HG02759 (cell line): ENCODE results near the gene GIGYF2.

Experiments used
- ATAC-seq: cut with Tn5 transposase; IDR thresholded peaks from one replicate; pipeline ENCODE4 v1.9.1; 2021; ENCODE audit warnings: mild to moderate bottlenecking, moderate library complexity; ENCODE audit not compliant: unreplicated experiment

GIGYF2 gene

DNA sequence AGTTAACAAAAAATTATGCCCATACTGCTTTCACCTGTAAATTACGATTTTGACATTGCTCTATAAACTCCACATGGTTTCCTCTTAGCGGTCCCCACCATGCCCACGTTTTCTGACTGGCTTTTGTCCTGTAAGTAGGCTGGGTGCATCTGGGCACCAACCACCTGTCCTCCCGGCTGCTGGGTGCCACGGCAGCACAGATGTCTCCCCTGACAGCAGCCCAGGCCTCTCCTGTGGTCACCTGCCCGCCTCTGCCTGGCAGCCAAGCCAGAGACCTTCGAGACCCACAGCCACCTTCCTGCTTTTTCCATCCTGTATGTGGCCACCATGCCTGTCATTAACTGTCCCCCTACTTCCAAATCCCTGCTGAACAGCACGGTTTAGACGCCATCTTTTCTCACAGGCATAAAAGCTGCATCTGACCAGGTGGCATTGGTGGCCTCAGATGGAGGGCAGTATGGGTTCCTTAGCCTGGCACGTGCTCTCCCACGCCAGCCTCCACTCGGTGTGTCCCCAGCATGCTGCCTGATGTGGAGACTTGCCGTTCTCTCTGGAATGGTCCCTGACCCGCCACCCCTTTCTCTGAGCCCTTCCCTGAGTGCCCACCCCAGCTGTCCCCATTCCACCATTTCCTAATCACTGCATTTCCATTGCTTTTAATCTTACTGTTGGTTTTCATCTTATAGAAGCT lies 191.9 kb downstream of the GIGYF2 start:
- ATAC-seq, result no peak

DNA sequence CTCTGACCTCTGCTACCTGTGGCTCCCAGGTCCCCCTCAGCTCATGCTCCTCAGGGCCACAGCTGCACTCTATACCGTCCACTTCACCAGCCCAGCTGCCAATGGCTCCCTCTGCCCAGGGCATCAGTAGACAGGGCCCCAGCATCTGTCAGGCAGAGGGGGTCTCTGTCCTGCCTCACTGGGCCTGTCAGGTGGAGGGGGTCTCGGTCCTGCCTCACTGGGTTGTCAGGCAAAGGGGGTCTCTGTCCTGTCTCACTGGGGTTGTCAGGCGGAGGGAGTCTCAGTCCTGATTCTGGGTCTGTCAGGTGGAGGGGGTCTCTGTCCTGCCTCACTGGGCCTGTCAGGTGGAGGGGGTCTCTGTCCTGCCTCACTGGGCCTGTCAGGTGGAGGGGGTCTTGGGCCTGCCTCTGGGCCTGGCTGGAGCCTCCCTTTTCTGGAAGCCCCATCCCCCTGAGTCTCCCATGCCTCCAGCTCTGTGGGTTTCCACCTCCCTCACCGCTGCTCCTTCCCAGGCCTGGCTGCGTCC lies 192.8 kb downstream of the GIGYF2 start:
- no peak for ATAC-seq

DNA sequence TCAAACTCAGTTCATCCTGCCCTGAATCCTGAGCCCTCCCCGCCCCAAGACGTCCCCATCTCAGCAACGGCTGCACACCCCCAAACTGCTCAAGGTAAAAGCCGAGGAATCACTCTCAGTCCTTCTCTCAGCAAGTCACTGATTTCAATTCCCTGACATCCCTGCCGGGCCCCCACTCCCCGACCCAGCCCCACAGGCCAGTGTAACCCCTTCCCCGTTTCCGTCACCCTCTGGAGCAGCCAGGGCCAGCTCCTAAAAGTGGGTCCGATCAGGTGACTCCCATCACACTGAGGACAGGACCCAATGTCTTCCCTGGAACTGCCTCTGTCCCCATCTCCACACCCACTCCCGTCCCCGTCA lies 193.4 kb downstream of the GIGYF2 start:
- no peak for ATAC-seq

DNA sequence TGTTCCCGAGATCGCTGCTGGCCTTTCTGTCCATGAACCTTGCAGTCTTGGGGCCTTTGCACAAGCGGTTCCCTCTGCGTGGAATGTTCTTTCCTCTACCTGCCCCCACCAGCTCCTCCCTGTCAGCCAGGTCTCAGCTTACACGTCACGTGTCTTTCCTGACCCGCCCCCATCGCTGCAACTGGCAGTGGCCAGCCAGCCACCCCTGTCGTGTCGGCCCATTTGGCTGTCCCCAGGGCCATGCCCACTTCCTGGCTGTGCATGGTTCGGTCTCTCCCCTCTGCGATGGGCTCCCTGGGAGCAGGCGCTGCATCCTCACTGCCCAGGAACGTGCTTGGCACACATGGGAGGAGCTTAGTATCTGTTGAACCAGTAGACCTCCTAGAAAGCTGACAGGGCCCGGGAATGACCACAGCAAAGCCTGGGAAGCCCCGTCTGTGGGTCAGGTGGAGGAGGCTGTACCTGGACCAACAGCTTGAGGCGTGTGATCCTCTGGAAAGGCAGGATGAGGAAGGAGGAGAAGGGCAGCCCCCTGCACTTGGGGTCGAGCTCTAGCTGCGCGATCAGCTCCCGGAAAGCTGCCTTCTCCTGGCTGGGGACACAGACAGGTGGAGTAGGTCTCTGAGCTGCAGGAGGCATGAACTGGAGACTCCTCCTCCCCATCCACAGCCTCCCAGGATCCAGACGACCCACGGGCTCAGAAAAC lies 193.9 kb downstream of the GIGYF2 start:
- no peak for ATAC-seq

DNA sequence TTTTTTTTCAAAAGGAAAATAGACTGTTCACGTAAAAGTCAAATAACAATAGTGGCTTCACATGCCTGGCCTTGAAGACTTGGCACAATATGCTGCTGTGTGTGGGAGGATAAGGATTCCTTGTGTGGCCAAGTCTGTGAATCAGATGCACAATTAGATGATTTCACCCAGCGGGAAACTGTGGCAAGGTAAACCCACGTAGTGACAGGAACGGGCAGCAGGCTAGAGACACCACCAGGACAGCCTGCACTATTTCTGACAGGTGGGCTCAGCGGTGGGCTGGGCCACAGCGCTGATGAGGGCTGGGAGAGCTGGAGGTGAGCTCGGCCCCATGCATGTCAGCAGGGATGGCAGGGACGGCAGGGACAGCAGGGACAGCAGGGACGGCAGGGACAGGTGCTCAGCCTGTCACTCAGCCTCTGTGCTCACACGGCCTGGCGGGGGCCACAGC lies 194.5 kb downstream of the GIGYF2 start:
- no peak for ATAC-seq

DNA sequence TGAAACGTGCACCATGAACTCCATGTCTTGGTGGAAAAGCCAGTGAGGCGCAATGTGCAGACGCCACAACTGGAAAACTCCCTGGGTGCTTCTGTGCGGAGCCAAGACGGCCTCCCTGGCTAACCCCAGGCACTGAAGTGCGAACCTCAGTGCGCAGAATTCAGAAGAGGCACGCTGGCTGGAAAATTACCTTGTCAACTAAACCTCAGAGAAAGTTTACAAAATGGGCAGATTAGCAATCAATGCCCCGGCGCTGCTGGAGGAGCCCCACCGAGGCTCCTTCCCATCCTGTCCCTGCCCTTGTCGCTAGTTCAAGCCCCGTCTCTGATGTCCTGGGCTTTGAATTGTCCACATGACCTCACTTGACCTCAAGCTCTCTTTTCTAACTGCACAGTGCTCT lies 195.1 kb downstream of the GIGYF2 start:
- no peak for ATAC-seq

DNA sequence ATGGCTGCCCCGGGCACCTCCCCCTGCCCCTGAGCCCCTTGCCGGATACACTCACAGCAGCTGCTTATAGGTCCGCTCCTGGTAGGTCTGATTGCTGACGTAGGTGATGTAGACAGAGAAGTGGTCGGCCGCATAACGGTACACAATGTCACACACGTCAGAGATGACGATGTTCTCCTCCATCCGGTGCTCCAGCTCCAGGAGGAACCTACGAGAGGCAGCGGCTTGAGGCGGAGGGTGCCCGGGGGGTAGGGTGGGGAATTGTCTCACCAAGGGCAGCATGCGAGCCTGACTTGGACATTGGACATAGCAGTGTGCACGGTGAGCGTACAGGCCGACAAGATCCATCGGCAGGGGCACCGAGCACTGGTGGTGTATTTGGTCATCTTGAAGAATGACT lies 195.7 kb downstream of the GIGYF2 start:
- ATAC-seq, result no peak

DNA sequence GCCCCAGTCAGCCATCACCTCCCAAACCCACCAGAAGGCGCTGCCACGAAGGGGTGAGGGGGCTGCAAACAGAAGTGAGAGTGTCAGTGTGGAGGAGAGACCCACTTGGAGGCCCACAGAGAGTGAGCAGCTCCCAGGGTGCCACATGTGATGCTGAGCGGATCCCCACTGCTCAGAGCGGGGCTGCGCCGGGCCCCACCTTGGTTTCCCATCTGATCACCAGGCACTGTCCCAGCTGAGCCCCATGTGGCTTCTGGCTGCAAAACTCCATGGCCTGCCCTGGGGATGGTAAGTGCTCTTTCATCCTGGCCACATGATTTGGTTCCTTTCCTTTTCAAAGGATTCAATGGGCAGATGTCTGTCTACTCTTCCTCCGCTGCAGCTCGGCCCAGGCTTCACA lies 196.7 kb downstream of the GIGYF2 start:
- no peak for ATAC-seq

DNA sequence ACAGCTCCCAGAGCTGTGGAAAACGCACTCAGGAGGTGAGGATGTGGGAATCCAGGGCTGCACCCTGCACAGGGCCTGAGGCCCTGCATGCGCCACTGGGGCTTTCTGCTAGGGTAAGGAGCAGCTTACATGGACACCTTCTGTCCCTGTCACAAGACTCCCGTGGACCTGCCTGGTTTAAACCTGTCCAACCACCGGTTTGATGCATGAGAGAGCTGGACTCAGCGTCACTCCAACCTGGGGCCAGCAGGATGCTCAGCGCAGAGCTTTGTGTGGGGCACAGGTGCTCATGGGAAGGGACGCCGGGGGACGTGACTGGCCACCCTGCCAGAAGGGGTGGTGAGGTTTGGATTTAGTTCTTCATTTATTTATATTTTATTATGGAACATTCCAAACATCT lies 197.1 kb downstream of the GIGYF2 start:
- ATAC-seq, result no peak

DNA sequence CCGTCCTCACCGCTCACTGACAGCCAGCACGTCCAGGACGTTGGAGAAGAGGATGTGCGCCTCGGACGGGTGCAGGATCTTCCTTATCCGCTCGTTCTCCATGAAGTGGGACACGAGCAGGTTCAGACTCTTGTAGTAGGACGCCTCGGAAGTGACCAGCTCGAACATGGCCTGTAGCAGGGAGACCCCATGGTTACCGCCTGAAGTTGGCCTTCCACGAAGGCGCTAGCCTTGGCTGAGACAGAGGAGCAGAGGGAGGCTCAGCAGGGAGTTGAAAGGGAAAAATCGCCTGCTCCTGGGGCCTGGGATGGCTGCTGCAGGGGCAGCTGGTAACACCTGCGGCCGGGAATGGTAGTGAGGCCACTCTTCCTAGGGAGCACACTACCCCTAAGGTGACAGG lies 197.6 kb downstream of the GIGYF2 start:
- ATAC-seq, result no peak

DNA sequence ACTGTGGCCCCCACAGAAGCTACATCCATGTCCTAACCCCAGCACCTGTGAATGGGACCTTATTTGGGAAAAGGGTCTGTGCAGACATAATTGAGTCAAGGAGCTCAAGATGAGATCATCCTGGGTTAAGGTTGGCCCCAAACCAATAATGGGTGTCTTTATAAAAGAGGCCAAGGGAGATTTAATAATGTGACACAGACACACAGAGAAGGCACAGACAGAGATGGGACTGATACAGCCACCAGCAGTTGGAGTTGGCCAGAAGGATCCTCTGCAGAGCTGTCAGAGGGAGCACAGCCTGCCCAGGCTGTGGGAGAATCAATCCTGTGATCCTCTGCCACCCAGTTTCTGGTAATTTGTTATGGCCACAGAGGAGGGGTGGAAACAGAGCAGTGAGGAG lies 199.0 kb downstream of the GIGYF2 start:
- no peak for ATAC-seq

DNA sequence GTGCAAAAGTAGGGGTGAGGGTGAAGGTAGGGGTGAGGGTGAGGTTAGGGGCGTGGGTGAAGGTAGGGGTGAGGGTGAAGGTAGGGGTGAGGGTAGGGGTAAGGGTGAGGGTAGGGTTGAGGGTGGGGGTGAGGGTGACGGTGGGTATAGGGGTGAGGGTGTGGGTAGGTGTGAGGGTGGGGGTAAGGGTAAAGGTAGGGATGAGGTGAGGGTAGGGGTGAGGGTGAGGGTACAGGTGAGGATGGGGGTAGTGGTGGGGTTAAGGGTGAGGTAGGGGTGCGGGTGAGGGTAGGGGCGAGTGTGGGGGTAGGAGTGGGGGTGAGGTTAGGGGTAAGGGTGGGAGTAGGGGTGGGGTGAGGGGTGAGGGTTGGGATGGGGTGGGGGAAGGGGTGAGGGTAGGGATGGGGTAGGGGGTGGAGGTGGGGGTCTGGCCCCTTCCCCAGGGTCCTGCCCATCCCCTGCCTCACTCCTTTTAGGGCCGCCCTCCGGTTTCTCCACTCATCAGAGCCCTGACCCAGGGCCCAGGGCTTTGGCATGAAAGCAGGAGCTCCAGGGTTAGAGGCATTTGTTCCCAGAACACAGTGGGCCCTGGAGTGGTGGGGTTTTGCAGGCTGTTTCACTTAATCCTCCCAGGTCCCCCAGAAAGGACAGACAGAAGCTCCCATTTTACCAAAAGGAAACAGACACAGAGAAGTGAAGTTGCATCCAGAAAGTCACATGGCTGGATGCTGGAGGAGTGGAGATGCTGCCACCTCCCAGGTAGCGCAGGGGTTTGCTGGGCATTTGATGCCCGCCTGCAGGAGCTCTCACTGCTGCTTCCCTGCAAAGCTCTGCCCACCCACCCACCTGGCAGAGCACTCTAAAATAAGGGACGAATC lies 199.8 kb downstream of the GIGYF2 start:
- ATAC-seq, result no peak

DNA sequence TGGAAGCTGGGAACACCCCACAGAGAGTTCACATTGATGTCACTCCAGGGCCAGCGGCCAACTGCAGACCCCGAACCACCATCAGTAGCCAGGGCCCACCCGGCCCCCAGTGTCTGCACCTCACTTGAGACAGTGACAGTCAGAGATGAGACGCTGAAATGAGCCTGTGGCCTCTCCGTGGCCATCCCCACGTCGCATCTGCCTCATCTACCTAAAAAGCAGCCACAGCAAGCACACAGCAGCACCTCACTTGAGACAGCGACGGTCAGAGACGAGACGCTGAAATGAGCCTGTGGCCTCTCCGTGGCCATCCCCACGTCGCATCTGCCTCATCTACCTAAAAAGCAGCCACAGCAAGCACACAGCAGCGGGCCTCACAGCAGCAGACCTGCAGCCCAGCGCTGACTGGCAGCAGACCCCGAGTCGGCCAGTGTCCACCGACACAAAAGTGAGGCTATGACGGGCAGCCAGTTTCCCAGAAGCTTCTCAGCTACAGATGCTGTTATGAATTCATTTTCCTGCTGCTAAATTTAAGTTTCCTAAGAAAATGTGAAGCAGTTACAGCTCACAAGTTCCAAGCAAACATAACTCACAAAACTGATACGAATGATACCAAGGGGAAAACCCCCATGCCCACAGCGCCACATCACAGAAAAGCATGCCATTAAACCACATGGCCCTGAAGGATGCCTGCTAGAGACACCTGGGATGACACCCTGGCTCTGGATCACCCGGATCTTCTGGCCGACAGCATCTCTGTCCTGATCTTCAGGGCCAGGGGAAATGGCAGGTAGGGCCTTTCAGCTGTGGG lies 200.7 kb downstream of the GIGYF2 start:
- no peak for ATAC-seq

DNA sequence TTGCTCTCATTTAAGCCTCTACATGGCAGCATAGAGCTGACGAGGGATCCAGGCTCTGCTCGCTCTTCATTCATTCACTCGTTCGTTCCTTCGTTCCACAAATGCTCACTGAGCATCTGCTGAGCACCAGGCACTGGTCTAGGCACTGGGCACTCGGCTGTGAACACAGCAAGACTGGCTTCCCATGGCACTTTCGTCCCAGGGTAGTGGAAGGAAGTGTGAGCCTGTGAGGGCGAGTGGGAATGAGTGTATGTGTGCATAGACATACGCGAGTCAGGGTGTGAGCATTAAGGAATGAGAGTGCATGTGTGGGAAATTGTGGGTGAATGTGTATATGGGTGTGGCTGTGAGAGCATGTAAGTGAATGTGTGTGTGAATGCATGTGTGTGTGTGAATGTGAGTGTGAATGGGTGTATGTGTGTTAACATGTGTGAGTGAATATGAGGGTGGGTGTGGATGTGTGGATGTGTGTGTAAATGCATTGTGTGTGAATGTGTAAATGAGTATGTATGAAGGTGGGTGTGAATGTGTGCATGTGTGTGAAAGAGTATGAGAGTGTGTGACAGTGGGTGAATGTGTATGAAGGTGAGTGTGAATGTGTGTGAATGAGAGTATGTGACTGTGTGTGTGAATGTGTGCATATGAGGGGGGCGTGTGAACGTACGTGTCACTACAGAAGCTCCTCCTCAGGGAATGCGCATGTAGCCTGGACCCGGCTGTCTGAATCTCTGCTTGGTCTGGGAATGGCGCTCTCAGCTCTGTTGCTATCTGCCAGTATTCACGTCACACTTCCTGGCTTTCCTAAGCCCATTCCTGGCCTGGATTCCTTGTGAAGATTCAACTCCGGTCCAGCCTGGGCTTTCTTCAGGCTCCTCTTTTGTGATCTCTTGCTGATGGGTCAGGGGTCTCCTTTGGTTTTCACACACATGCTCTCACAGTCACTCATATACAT lies 201.7 kb downstream of the GIGYF2 start:
- no peak for ATAC-seq

DNA sequence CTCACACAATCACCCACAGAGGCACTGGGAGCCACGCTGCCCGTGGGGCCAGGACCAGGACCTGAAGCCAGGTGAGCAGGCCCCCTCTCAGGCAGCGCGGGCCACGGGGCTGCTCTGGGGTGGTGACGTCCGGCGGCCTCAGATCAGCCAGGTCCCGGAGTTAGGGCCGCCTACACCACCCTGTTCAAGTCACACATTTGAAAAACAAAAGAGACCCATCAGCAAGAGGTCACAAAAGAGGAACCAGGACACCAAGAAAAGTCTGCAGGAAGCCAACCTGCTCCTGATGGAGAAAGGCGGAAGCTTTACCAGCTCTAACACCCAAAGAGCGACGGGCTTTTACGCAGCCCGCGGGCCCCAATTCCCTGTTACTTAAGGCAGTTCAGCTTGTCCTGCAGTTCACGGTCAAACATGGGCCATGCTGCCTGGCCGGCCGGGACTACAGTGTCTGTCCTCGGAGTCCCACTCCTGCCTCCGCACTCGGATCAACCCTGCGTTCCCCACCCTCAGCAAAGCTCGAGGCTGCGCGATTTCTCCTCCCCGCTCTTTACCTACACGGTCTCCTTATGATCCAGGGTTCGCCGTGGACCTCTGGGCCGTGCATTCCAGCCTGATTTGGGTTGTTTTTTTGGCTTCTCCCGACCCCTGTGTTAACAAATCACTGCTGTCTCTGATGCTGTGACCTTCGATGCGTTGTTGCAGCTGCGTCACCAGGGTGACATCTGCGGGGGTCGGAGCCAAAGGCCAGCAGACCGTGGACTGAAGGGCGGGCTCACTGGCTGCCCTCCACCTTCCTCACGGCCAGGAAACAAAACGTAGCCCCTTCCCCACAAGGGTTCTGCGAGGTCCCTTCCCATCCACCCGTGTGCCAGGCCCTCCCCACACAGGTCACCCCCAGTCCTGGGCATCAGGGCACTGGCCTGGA lies 203.9 kb downstream of the GIGYF2 start:
- no peak for ATAC-seq

DNA sequence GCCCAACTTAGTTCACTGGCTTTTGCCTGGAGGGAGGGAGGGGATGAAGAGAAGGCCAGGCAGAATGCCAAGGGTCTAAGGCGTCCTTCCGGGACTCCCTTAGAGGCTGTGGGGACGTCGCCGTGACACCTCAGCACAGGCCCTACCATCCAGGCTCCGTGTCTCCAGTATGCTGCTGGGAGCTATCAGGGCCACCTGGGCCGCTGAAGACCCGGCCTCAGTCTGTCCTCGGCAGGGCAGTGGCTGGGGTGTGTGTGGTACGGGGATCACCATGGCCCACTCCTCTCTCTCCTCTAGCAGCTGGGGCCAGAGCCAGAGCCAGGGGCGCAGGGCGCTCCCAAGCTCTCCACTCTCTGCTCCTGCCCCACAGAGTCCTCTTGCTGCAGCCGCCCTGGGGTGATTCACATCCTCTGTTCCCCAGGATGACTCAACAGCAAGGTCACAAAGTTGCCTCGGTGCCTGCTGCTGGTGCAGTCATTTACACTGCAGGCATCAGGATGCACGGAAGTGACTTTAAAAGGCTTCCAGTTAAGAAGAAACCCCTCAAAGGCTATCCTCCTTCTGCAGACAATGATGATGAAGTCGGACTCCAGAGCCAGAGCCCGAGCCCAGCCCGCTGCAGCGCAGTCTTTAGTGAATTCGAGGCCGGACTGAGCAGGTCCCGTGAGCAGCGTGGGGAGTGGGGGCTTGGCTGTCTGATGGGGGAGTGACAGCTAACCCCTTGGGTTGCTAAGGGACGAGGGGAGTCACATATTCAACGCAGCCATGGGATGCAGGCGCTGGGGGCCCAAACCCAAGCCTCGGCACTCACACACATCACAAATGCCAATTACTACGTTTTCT lies 204.8 kb downstream of the GIGYF2 start:
- no peak for ATAC-seq

DNA sequence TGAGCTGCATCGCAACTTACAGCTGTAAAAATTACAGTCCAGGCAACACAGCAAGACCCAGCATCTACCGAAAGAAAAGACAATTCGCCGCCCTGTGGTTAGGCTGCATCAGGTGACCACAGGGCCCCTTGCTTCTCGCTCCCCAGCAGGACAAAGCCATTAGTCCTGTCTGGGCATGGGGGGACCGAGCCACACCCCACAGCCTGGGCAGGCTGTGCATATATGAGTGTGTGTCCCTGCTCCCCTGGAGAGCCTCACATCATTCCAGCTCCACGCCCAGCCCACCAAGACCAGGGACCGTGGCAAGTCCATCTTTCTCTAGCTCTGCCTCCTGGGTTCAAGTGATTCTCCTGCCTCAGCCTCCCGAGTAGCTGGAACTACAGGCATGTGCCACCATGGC lies 206.9 kb downstream of the GIGYF2 start:
- no peak for ATAC-seq
